ENCODE data around the gene KLHL11.

Gene KLHL11

DNA sequence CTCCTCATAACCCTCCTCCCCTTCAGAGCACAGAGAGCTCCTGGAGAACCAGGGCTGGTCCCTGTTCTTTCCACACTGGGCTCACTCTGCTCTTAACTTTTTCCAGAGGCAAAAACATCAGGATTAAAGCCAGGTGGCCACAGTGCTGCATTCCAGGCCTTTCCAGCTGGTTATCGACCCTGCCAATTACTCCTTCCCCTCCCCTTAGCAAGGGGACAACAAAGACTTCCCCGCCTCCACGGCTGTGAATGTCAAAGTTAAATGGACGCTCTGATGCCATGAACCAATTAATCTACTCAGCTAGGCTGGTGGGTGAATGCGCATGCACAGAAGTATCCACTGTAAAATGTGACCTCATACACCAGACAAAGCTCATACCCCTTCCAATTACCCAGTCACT, 30.4 kb upstream of the KLHL11 start:
- no peak for DNase-seq (ENCODE audit: extremely low read depth, low read depth)
- TF ChIP-seq, protein P1, sequence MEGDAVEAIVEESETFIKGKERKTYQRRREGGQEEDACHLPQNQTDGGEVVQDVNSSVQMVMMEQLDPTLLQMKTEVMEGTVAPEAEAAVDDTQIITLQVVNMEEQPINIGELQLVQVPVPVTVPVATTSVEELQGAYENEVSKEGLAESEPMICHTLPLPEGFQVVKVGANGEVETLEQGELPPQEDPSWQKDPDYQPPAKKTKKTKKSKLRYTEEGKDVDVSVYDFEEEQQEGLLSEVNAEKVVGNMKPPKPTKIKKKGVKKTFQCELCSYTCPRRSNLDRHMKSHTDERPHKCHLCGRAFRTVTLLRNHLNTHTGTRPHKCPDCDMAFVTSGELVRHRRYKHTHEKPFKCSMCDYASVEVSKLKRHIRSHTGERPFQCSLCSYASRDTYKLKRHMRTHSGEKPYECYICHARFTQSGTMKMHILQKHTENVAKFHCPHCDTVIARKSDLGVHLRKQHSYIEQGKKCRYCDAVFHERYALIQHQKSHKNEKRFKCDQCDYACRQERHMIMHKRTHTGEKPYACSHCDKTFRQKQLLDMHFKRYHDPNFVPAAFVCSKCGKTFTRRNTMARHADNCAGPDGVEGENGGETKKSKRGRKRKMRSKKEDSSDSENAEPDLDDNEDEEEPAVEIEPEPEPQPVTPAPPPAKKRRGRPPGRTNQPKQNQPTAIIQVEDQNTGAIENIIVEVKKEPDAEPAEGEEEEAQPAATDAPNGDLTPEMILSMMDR (IDR thresholded peaks at IDR 0.05; ENCODE audit: low read depth, low read length), result no peak

DNA sequence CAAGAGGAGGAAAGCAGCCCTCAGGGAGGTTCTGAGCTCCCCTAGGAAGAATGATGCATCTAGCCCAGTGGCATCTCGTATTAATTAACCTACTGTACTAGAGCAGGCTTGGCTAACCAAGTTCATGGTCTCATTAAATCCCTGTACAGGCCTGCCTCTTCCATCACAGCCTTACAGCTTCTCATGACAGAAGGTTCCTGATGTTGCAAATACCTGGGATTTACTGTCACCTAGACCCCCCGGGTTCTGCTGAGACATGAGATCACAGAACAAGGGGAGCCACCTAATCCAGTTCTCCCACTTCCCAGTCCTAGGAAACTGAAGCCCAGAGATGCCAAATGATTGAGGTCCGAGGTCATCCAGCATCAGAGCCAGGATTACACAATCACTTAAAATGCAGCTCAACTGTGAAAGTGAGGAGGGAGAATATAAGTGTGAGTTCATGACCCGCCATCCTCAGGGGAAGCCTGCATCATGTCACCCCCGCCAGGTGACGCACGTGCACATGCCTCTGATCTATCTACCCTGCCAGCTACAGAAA, 29.6 kb upstream of the KLHL11 start:
- DNase-seq (ENCODE audit: extremely low read depth, low read depth), result peak; percentile 76
- TF ChIP-seq, protein P1 (IDR thresholded peaks at IDR 0.05; ENCODE audit: low read depth, low read length), result no peak

DNA sequence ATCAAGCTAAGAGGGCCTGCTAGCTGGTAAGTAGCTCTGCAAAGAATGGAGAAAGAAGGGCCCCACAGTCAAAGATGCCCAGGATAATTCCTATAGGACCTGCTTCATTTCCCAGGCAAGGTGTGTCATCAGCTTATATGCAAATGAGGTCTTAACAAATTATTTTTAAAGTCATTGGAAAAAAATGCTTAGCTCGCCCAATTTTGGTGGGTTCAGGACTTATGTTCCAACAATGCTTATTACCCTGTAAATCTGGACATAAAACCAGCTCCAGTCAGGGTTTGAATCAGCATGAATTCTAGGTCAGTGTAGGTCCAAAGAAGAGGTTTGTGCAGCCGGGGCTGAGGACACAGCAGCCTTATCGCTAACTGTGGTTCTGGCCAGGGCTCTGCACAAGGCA, 28.2 kb upstream of the KLHL11 start:
- TF ChIP-seq, protein P1 (IDR thresholded peaks at IDR 0.05; ENCODE audit: low read depth, low read length), result no peak

DNA sequence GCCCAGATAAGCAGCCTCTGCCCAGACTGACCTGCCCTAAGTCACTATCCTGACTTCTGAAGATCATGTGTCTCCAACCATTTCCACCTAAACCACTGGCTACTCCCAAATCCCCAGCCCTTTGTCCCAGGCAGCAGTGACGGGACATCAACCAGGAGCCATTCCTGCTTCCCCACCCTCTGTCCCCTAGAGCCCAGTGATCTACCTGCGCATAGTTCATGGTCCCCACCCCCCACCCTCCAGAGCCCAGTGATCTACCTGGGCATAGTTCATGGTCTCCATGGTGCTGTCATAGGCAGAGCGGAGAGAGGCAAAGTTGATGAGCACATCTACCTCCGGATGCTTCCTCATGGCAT, 26.8 kb upstream of the KLHL11 start:
- DNase-seq (ENCODE audit: extremely low read depth, low read depth), result no peak
- TF ChIP-seq, protein P1 (IDR thresholded peaks at IDR 0.05; ENCODE audit: low read depth, low read length), result no peak

More for the DNA sequence above, 28.2 kb upstream of the KLHL11 start:
- DNase-seq (ENCODE audit: extremely low read depth, low read depth), result no peak

DNA sequence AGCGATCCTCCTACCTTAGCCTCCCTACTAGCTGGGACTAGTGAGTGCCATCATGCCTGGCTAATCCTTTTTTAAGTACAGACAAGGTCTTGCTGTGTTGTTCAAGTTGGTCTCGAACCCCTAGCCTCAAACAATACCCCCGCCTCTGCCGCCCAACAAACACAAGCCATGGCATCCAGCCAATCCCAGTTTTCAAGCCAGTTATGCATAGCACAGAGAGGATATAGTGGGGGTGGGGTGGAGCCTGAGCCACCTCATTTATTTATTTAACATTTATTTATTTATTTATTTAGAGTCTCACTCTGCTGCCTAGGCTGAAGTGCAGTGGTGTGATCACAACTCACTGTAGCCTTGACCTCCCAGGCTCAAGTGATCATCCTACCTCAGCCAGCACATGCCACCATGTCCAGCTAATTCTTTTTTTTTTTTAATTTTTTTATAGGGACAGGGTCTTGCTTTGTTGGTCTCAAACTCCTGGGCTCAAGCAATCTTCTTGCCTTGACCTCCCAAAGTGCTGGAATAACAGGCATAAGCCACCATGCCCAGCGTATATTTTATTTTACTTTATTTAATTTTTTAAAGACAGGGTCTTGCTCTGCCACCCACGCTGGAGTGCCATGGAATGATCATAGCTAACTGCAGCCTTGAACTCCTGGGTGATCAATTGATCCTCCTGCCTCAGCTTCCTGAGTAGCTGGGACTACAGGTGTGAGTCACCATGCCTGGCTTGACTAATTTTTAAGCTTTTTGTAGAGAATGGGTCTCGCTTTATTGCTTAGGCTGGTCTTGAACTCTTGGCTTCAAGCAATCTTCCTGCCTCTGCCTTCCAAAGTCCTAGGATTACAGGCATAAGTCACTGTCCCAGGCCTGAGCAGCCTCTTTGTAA, 26.2 kb upstream of the KLHL11 start:
- no peak for DNase-seq (ENCODE audit: extremely low read depth, low read depth)
- TF ChIP-seq, protein P1 (IDR thresholded peaks at IDR 0.05; ENCODE audit: low read depth, low read length), result no peak

DNA sequence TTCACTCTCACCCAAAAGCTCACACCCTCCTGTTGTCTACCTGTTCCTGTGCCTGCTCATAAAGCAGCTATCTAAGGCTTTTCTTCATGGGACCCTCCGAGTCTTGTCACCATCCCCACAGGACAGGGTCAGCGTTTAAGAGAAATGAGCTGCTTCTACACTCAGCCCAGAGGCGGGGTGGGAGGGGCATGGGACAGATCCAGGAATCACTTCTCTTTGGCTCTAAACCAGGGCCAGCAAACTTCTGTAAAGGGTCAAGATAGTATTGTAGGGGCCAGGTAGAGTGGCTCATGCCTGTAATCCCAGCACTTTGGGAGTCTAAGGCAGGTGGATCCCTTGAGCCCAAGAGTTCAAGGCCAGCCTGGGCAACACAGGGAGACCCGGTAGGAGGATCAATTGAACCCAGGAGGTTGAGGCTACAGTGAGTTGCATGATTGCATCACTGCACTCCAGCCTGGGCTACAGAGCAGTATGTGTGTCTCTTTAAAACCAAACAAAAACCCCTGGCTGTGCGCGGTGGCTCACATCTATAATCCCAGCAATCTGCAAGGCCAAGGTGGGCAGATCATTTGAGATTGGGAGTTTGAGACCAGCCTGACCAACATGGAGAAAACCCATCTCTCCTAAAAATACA, 23.2 kb upstream of the KLHL11 start:
- DNase-seq (ENCODE audit: extremely low read depth, low read depth), result no peak
- TF ChIP-seq, protein P1 (IDR thresholded peaks at IDR 0.05; ENCODE audit: low read depth, low read length), result no peak

DNA sequence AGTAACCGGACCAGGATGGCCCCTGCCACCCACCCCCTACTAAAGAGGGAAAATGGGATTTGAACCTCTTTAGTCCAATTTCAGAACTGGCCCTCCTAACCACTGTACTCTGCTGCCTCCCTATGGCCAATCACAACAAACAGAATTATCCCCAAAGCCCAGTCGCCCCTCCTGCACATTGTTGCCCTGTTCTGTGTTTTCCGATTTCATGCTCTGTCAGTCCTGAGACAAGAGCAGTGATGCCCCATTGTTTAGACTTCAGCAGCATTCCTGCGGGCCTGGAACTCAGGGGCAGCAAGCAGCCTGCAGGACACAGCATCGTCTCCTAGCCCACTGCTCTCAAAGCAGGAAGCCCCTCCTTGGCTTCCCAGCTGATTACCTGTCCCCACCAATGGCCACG, 20.5 kb upstream of the KLHL11 start:
- no peak for DNase-seq (ENCODE audit: extremely low read depth, low read depth)
- TF ChIP-seq, protein P1 (IDR thresholded peaks at IDR 0.05; ENCODE audit: low read depth, low read length), result peak; percentile 3
